Measurements from ENCODE around the gene SOX11. TPM values are rescaled to one million over a fixed set of nuclear protein-coding genes. Genes with fewer than 3 reads are reported as not detected.

Gene SOX11
- total and polyA plus RNA-seq, 2 of the 8 experiments (the other 6 are each of a cell fraction or from before 2014, with no cell fraction given), result 9.0 to 55.6 TPM

GRCh38 chr2:5713101-5713500 lies 20.9 kb downstream of the SOX11 start:
- no peak overlapping the region for H3K27ac ChIP-seq (ENCODE audit: low read depth, low read length)
- no peak overlapping the region for H3K23ac ChIP-seq (ENCODE audit: insufficient read length)
- ChIA-PET POLR2A (ENCODE audit: partially characterized antibody) (no interaction called here), CTCF (ENCODE audit: partially characterized antibody) (interaction anchor here (1.5 kb wide), 1 partner anchor 201 kb away, joined by 3 read pairs; no protein-coding TSS in a partner anchor)
- H4K5ac ChIP-seq (ENCODE audit: insufficient read length, low read depth, low read length), result no peak overlapping the region
- no peak overlapping the region for H3K14ac ChIP-seq (ENCODE audit: insufficient read length)
- no peak overlapping the region for H3K4me3 ChIP-seq (ENCODE audit: extremely low read depth in 1 of 4, insufficient read depth in 2 of 4, low read depth in 3 of 4, low read length in 4 of 4)
- no peaks in the 10 kb centered on the region for H3K27me3 ChIP-seq (replicated peaks in 1 of 4; ENCODE audit: control insufficient read depth in 3 of 4, extremely low read depth in 1 of 4, insufficient read depth in 3 of 4, low read length in 3 of 4)
- no peaks in the 10 kb centered on the region for H3K79me1 ChIP-seq (ENCODE audit: low read depth, low read length)
- H4K20me1 ChIP-seq (replicated peaks in 1 of 2; ENCODE audit: control insufficient read depth in 1 of 2, insufficient read depth in 2 of 2, low read length in 2 of 2), result no peaks in the 10 kb centered on the region
- 84% methylated on average over 2 of the region's 2 CpGs; no CpG with 5 or more reads in 1 of the 2 experiments for WGBS, 2 experiments (ENCODE audit: extremely low coverage in 1 of 2, insufficient coverage in 1 of 2, insufficient read length in 1 of 2, insufficient replicate concordance in 2 of 2, low coverage in 1 of 2, low lambda C conversion rate in 2 of 2, missing lambda C conversion rate in 1 of 2)
- H3K4me2 ChIP-seq (ENCODE audit: insufficient read depth in 1 of 2, low read depth in 2 of 2, low read length in 2 of 2), result no peak overlapping the region
- H3K23me2 ChIP-seq (ENCODE audit: low read depth, low read length), result no peaks in the 10 kb centered on the region
- H3K79me2 ChIP-seq (ENCODE audit: control insufficient read depth in 1 of 2, insufficient read depth in 2 of 2, low read length in 2 of 2), result no peaks in the 10 kb centered on the region
- H3K56ac ChIP-seq (replicated peaks; ENCODE audit: insufficient read length, low read depth, low read length), result no peak overlapping the region
- no peak overlapping the region for H2BK12ac ChIP-seq (ENCODE audit: low read depth, low read length)
- no peak overlapping the region for H3K4ac ChIP-seq (replicated peaks; ENCODE audit: insufficient read length, low read depth, low read length)
- DNase-seq (ENCODE audit: low read depth in 1 of 2, low spot score in 2 of 2) (no peak), FAIRE-seq (no peak)
- no peak overlapping the region for H4K91ac ChIP-seq (replicated peaks; ENCODE audit: insufficient read length, low read length)
- H4K8ac ChIP-seq (ENCODE audit: extremely low read depth, insufficient read depth, low read length), result no peak overlapping the region
- H2BK120ac ChIP-seq (replicated peaks; ENCODE audit: low read depth, low read length), result no peak overlapping the region
- H3K9me3 ChIP-seq (ENCODE audit: insufficient read depth in 2 of 2, low read depth in 1 of 2, low read length in 1 of 2), result no peaks in the 10 kb centered on the region; a peak in 1 of 4 replicates
- no peak overlapping the region for H2BK5ac ChIP-seq (ENCODE audit: low read depth, low read length)
- H2BK20ac ChIP-seq (ENCODE audit: low read length), result no peak overlapping the region
- no peaks in the 10 kb centered on the region for H3K4me1 ChIP-seq (replicated peaks in 1 of 4; ENCODE audit: control insufficient read depth in 3 of 4, insufficient read depth in 4 of 4, low read length in 3 of 4)
- no peaks in the 10 kb centered on the region for H3K36me3 ChIP-seq (ENCODE audit: control insufficient read depth in 2 of 4, insufficient read depth in 4 of 4, low read length in 3 of 4)
- H2BK15ac ChIP-seq (ENCODE audit: low read length), result no peak overlapping the region
- H3K18ac ChIP-seq (ENCODE audit: extremely low read depth, low read length), result no peak overlapping the region
- H2AK5ac ChIP-seq (ENCODE audit: low read depth, low read length), result no peak overlapping the region
- no peak overlapping the region for H2AFZ ChIP-seq (ENCODE audit: low read length)
- no peak overlapping the region for H3K9ac ChIP-seq (replicated peaks in 1 of 4; ENCODE audit: extremely low read depth in 1 of 4, low read depth in 3 of 4, low read length in 3 of 4)
- TF ChIP-seq KDM5A (IDR thresholded peaks at IDR 0.05; ENCODE audit: low read length) (no peak), YY1 (IDR thresholded peaks at IDR 0.05; ENCODE audit: low read depth, low read length) (no peak), BCL11A (IDR thresholded peaks at IDR 0.05; ENCODE audit: low read depth in 2 of 2, low read length in 2 of 2) (no peak), KDM4A (IDR thresholded peaks at IDR 0.05; ENCODE audit: low read depth, low read length, severe bottlenecking) (no peak), CEBPB (IDR thresholded peaks at IDR 0.05; ENCODE audit: low read depth, low read length) (no peak), TAF7 (optimal IDR thresholded peaks at IDR 0.05; ENCODE audit: borderline replicate concordance, low read depth, low read length) (no peak), RBBP5 (IDR thresholded peaks at IDR 0.05; ENCODE audit: borderline replicate concordance, low read depth, low read length) (no peak), HDAC6 (IDR thresholded peaks at IDR 0.05; ENCODE audit: low read depth, low read length) (no peak), TAF1 (IDR thresholded peaks at IDR 0.05; ENCODE audit: low read depth, low read length) (no peak), ZNF274 (IDR thresholded peaks at IDR 0.05; ENCODE audit: borderline replicate concordance, extremely low read depth, low read length) (no peak), ATF3 (IDR thresholded peaks at IDR 0.05; ENCODE audit: insufficient read depth, low read depth, low read length) (no peak), PHF8 (conservative IDR thresholded peaks at IDR 0.05; ENCODE audit: low read depth, low read length) (no peak), JUND (IDR thresholded peaks at IDR 0.05; ENCODE audit: low read length) (no peak), SP1 (IDR thresholded peaks at IDR 0.05; ENCODE audit: low read depth, low read length) (no peak), RAD21 (IDR thresholded peaks at IDR 0.05 in 1 of 2, conservative IDR thresholded peaks at IDR 0.05 in 1 of 2; ENCODE audit: low read depth in 2 of 2, low read length in 2 of 2) (no peak)
